Fibroblast of villous mesenchyme (primary cell): ENCODE measurements around the gene PRKG1. TPM values are rescaled to one million over a fixed set of nuclear protein-coding genes. Genes with fewer than 3 reads are reported as not detected.

ENCODE experiments used
- DNase-seq: peaks from one replicate; pipeline ENCODE4 v3.0.0-alpha.2; 2010; ENCODE audit warnings: low read depth
- H3K4me3 ChIP-seq: 2 replicates; pipeline ENCODE4 v1.5.1; 2011; ENCODE audit warnings: low read depth, mild to moderate bottlenecking, low read length
- total RNA-seq: library from RNA; depleted of rRNA; stranded (reverse); fragments of >200 nt; gene quantifications from 2 replicates; pipeline ENCODE4 v1.2.3, GENCODE V29; 2012
- TF ChIP-seq, protein P1 (sequence below): IDR thresholded peaks from 2 replicates; pipeline ENCODE4 v1.5.1; 2012; ENCODE audit warnings: low read depth, mild to moderate bottlenecking, low read length; ENCODE audit not compliant: insufficient read depth

The PRKG1 gene
- total RNA-seq, 1 donor: 19.0 TPM

DNA sequence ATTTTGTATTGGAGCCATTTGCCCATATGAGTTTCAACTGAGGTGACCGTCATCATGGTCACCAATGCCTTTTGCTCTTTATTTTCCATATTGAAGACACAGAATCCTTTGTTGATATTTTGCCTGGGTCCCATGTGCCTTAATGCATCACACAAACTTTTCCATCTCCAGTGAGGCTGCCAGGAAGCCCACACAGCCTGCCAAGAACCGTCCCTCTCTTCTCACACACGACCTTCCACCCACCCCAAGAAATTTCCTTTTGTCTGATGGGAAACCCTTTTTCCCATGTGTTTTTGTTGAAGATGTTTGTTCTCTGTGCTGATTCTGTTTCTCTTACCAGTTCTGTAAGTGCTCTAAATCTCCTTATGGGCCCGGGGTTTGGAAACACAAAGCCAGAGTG lies 456.3 kb downstream of the PRKG1 start:
- TF ChIP-seq, protein P1, sequence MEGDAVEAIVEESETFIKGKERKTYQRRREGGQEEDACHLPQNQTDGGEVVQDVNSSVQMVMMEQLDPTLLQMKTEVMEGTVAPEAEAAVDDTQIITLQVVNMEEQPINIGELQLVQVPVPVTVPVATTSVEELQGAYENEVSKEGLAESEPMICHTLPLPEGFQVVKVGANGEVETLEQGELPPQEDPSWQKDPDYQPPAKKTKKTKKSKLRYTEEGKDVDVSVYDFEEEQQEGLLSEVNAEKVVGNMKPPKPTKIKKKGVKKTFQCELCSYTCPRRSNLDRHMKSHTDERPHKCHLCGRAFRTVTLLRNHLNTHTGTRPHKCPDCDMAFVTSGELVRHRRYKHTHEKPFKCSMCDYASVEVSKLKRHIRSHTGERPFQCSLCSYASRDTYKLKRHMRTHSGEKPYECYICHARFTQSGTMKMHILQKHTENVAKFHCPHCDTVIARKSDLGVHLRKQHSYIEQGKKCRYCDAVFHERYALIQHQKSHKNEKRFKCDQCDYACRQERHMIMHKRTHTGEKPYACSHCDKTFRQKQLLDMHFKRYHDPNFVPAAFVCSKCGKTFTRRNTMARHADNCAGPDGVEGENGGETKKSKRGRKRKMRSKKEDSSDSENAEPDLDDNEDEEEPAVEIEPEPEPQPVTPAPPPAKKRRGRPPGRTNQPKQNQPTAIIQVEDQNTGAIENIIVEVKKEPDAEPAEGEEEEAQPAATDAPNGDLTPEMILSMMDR: no peak
- H3K4me3 ChIP-seq: no peak overlapping the region
- DNase-seq: no peak

DNA sequence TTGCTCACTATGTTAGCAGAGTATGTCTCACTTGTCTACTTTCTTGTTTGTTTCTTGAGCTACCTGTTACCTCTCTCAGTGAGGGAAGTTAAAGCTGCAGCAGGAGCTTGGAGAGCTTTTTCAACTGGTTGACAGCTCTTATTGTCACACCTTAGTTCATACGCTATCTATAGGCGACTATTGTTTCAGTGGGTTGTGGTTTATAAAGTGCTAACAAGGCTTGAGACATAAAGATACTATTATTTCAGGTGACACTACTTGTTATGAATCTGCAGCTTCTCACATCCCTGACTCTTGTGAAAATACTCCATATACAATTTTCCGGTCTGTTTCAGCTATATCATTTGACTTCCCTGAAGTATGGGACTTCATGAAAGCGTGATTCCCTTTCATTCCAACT lies 457.8 kb downstream of the PRKG1 start:
- no peak overlapping the region for H3K4me3 ChIP-seq
- TF ChIP-seq, protein P1: no peak
- DNase-seq: no peak

DNA sequence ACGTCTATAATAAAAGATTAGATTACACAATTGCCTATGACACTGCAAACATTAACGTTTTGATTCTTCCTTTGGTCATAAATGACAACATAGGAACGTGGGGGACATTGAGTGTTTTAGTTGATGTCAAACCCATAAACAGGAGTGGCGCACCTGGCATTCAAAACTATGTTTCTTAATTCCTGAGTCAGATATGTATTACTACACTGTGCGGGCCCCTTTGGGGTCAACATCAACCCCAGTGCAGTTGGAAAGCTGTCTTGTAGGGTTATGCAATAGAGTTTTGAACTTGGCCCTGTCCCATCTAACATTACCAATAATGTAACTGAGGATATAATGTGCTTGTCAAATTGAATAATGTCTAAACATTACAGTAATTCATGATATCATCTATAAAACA lies 468.6 kb downstream of the PRKG1 start:
- H3K4me3 ChIP-seq: no peak overlapping the region

DNA sequence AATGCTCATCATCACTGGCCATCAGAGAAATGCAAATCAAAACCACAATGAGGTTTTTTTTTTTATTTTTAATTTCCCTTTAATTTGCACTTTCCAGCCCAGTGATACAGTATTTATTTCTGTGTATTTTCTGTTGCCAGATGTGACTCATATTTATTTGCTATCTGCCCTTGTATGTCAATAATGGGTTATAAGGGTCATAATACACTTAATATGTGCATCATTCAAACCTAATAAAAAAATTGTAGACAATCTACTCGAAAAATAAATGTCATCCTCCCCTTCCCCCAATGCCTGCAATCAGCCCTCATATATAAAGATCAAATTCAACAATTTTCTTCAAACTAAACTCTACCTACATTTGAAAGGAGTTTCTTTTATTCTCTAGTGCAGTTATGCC lies 470.6 kb downstream of the PRKG1 start:
- no peak for DNase-seq
- TF ChIP-seq, protein P1: no peak
- H3K4me3 ChIP-seq: no peak overlapping the region

More for the DNA sequence above, 468.6 kb downstream of the PRKG1 start:
- DNase-seq: no peak
- TF ChIP-seq, protein P1: no peak

DNA sequence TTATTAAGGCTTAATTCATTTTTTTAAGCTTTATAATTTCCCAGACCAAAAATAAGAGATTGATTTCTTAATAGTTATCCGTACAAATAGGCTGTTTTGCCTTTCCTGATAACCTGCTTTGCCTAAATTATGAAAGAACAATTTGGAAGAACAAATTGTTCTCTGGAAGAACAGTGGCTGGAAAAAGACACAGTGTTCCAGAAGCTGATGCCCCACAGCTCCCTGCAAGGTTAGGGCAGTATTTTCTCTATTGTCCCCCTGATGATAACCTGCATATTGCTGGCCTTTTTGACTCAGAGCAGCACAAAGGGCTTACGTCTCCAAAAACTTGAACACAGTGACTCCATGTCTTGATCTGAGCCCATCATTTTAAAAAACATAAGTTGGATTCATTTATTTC lies 473.7 kb downstream of the PRKG1 start:
- TF ChIP-seq, protein P1: no peak
- no peak for DNase-seq
- no peak overlapping the region for H3K4me3 ChIP-seq

DNA sequence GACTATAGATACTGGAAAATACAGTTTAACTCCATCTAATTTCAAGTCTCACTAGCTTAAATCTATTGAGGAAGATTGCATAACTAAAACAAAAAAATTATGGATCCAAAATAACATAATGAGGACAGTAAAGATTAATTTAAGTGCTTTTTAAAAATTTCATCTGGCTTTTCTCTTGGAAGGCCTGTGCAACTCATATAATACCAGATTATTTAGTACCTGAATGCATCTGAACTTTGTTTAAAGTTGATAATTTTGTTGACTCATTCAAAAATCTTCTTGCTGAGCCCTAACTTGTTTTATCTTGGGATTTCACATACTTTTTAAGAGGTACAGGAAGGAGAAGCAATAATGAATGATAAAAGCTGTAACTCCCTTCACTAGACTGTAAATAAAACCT lies 478.6 kb downstream of the PRKG1 start:
- TF ChIP-seq, protein P1: no peak

DNA sequence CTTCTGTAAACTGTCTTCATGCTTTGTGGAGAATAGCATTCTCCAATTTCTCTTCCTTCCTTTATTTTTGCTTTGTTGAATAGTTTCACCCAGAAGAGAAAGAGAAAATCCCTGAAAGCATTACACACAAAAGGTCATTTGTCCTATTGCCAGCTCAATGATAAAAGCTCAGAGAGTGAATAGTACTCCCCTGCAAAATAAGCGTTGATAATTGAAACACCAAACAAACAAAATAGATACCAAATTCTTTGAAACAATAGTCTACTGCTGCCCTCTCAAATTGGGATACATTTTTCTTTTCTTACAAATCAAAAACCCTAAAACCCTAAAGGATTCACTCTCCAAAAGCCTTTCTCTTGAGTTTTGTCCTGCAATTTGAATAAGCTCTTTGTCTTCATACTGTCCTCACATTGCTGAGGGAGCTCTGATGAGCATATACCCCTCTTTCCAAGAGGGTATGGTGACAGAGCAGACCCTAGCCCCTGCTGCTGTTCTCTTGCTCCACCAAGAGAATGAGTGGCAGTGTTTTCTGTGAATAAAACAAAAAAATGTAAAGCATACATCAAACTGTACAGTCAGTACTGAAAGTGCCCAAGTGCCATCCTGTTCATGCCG lies 490.7 kb downstream of the PRKG1 start:
- no peak for DNase-seq
- TF ChIP-seq, protein P1: no peak

More for the DNA sequence above, 478.6 kb downstream of the PRKG1 start:
- DNase-seq: no peak
- no peak overlapping the region for H3K4me3 ChIP-seq

More for the DNA sequence above, 490.7 kb downstream of the PRKG1 start:
- H3K4me3 ChIP-seq: no peak overlapping the region
